Measurements from ENCODE around the gene STAP1. TPM values are rescaled to one million over a fixed set of nuclear protein-coding genes. Genes with fewer than 3 reads are reported as not detected.

The STAP1 gene
- not detected in 2 replicates for total RNA-seq
- not detected in 2 replicates for polyA plus RNA-seq
- not detected in 2 replicates for polyA plus RNA-seq (2012)
- polyA minus RNA-seq (ENCODE audit: low replicate concordance) = not detected in 2 replicates

DNA sequence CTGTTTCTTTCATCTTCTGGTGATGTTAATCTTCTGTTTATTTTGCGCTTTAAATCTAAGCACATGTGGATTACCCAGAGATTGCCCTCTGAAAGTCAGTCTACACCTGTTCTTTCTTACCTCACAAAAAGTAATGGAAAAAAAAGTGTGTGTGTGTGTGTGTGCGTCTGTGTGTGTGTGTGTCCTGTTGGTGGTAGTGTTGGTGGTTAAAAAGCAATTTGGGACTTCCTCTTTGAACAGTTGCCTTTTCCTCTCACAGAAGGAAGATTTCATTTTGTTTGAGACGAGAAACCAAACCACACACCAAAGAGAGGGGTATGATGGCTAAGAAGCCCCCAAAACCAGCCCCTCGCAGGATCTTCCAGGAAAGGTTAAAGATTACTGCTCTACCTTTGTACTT lies at the start of gene STAP1:
TSS of gene STAP1 (plus strand) at position 235 of the 400 bp plus-strand sequence. CDS start at position 318, 83 bp downstream.
- Histone ChIP-seq H2AFZ (ENCODE audit: low read length) (no peak within 1 kb of the TSS), H3K9ac (ENCODE audit: insufficient read depth, low read length) (no peak within 1 kb of the TSS), H3K9me3 (ENCODE audit: control insufficient read depth, insufficient read depth, low read depth, low read length) (no peaks in the 10 kb centered on the region), H3K27ac (ENCODE audit: insufficient read depth, low read length) (no peak within 1 kb of the TSS), H3K4me3 (replicated peaks in 1 of 4; ENCODE audit: control extremely low read depth in 1 of 4, insufficient read depth in 1 of 4, low read depth in 3 of 4, low read length in 4 of 4) (no peak within 1 kb of the TSS), H4K20me1 (ENCODE audit: control insufficient read depth, extremely low read depth, insufficient read depth, low read length) (no peaks in the 10 kb centered on the region), H3K79me2 (ENCODE audit: control insufficient read depth, insufficient read depth, low read length) (no peaks in the 10 kb centered on the region), H3K27me3 (ENCODE audit: control insufficient read depth, insufficient read depth, low read length) (no peaks in the 10 kb centered on the region), H3K4me1 (ENCODE audit: control insufficient read depth, extremely low read depth, insufficient read depth, low read length) (no peaks in the 10 kb centered on the region), H3K4me2 (ENCODE audit: extremely low read depth, insufficient read depth, low read length) (no peak within 1 kb of the TSS), H3K36me3 (ENCODE audit: control insufficient read depth, insufficient read depth, low read length) (no peaks in the 10 kb centered on the region)
- TF ChIP-seq EZH2 (IDR thresholded peaks at IDR 0.05; ENCODE audit: low read length, missing control alignments) (no peak), CTCF (conservative IDR thresholded peaks at IDR 0.05 in 1 of 2, IDR thresholded peaks at IDR 0.05 in 1 of 2; ENCODE audit: low read depth in 1 of 2, low read length in 2 of 2) (no peak)
- DNase-seq (ENCODE audit: low read depth in 2 of 2) = no peak

GRCh38 chr4:67512501-67512900 lies 46.0 kb upstream of the STAP1 start:
- H3K9ac ChIP-seq (ENCODE audit: insufficient read depth, low read length) = no peak overlapping the region
- H3K27ac ChIP-seq (ENCODE audit: insufficient read depth, low read length) = no peak overlapping the region
- H3K36me3 ChIP-seq (ENCODE audit: control insufficient read depth, insufficient read depth, low read length) = peaks cover 2% of the 10 kb centered on the region
- no peaks in the 10 kb centered on the region for H3K27me3 ChIP-seq (ENCODE audit: control insufficient read depth, insufficient read depth, low read length)
- no peak overlapping the region for H3K4me3 ChIP-seq (replicated peaks in 1 of 4; ENCODE audit: control extremely low read depth in 1 of 4, insufficient read depth in 1 of 4, low read depth in 3 of 4, low read length in 4 of 4)
- H3K9me3 ChIP-seq (ENCODE audit: control insufficient read depth, insufficient read depth, low read depth, low read length) = no peaks in the 10 kb centered on the region
- H2AFZ ChIP-seq (ENCODE audit: low read length) = no peak overlapping the region
- H3K4me1 ChIP-seq (ENCODE audit: control insufficient read depth, extremely low read depth, insufficient read depth, low read length) = no peaks in the 10 kb centered on the region
- H3K4me2 ChIP-seq (ENCODE audit: extremely low read depth, insufficient read depth, low read length) = no peak overlapping the region
- H3K79me2 ChIP-seq (ENCODE audit: control insufficient read depth, insufficient read depth, low read length) = no peaks in the 10 kb centered on the region
- TF ChIP-seq EZH2 (IDR thresholded peaks at IDR 0.05; ENCODE audit: low read length, missing control alignments) (no peak), CTCF (conservative IDR thresholded peaks at IDR 0.05 in 1 of 2, IDR thresholded peaks at IDR 0.05 in 1 of 2; ENCODE audit: low read depth in 1 of 2, low read length in 2 of 2) (no peak)
- no peaks in the 10 kb centered on the region for H4K20me1 ChIP-seq (ENCODE audit: control insufficient read depth, extremely low read depth, insufficient read depth, low read length)
- DNase-seq (ENCODE audit: low read depth in 2 of 2) = no peak

DNA sequence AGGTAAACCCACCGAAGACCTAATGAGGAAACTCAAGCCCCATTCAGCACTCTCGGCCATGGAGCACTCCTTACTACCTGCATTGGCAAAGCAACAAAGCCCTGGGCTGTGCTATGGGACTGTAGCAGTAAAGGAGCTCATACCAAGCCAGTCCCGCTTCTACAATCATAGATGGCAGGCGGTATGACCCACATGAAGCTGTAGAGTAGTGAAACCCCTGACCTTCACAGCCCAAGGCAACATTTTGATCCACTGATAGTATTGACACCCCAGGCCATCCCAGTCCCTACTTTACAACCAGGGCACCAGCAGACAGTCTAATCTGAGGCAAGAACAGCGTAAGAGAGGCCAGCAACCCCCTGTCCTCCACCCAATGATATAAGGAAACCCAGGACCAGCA lies 38.4 kb upstream of the STAP1 start:
- peaks cover 10% of the 10 kb centered on the region for H3K79me2 ChIP-seq (ENCODE audit: control insufficient read depth, insufficient read depth, low read length)
- no peaks in the 10 kb centered on the region for H3K9me3 ChIP-seq (ENCODE audit: control insufficient read depth, insufficient read depth, low read depth, low read length)
- H3K27me3 ChIP-seq (ENCODE audit: control insufficient read depth, insufficient read depth, low read length) = no peaks in the 10 kb centered on the region
- H3K27ac ChIP-seq (ENCODE audit: insufficient read depth, low read length) = no peak overlapping the region
- no peak for DNase-seq (ENCODE audit: low read depth in 2 of 2)
- no peaks in the 10 kb centered on the region for H3K4me1 ChIP-seq (ENCODE audit: control insufficient read depth, extremely low read depth, insufficient read depth, low read length)
- H2AFZ ChIP-seq (ENCODE audit: low read length) = no peak overlapping the region
- H3K4me3 ChIP-seq (replicated peaks in 1 of 4; ENCODE audit: control extremely low read depth in 1 of 4, insufficient read depth in 1 of 4, low read depth in 3 of 4, low read length in 4 of 4) = no peak overlapping the region
- TF ChIP-seq EZH2 (IDR thresholded peaks at IDR 0.05; ENCODE audit: low read length, missing control alignments) (no peak), CTCF (conservative IDR thresholded peaks at IDR 0.05 in 1 of 2, IDR thresholded peaks at IDR 0.05 in 1 of 2; ENCODE audit: low read depth in 1 of 2, low read length in 2 of 2) (no peak)
- H4K20me1 ChIP-seq (ENCODE audit: control insufficient read depth, extremely low read depth, insufficient read depth, low read length) = no peaks in the 10 kb centered on the region
- no peak overlapping the region for H3K9ac ChIP-seq (ENCODE audit: insufficient read depth, low read length)
- H3K36me3 ChIP-seq (ENCODE audit: control insufficient read depth, insufficient read depth, low read length) = no peaks in the 10 kb centered on the region
- no peak overlapping the region for H3K4me2 ChIP-seq (ENCODE audit: extremely low read depth, insufficient read depth, low read length)

Data from fibroblast of lung (primary cell).